DMS114 treated with DMSO at 0.1 percent for 48 hours (cell line): ENCODE data around the gene TMEM154.

ENCODE experiments used
- DNase-seq: peaks from one replicate; lab custom pipeline; 2025; ENCODE audit not compliant: unreplicated experiment; lab: John Stamatoyannopoulos, UW

Gene TMEM154

DNA sequence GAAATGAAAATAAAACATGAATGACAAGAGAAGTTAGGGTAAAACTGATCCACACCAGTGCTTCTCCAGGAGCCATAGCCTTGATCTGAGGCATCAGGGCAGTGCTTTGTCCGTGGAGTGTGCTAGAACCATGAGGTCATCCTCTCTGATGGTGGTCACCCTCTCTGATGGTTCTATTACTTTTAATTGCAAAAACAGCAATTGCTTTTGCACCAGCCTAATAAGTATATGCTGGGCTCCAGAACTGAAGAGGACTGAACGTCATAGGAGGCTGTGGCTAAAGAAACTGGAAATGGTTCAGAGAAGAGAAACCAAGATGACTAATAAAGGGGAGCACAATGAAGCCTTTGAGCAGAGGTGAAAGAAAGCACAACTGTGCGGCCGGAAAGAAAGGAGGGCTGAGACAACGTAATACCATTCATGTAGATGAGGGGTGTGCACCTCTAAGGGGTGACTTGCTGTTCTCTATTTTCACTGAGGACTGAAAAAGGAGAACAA is 17.0 kb upstream of the TMEM154 start:
- DNase-seq, result no peak

DNA sequence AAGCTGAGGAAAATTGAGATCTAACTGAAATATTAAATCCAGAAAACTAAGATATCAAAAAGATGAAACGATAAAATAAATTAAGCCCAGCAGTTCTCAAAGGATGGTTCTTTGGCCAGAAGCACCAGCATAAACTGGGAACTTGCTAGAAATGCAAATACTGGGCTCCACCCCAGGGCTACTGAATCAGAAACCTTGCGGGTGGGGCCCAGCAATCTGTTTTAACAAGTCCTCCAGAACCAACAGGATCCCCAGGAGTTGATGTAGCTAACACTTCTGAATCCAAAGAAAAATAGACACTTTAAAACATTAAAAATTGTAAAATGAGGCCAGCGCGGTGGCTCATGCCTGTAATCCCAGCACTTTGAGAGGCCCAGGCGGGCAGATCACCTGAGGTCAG is 14.1 kb upstream of the TMEM154 start:
- no peak for DNase-seq

- no peak for DNase-seq
Measured at GRCh38 chr4:152691761-152692160, 12.0 kb upstream of the TMEM154 start.

DNA sequence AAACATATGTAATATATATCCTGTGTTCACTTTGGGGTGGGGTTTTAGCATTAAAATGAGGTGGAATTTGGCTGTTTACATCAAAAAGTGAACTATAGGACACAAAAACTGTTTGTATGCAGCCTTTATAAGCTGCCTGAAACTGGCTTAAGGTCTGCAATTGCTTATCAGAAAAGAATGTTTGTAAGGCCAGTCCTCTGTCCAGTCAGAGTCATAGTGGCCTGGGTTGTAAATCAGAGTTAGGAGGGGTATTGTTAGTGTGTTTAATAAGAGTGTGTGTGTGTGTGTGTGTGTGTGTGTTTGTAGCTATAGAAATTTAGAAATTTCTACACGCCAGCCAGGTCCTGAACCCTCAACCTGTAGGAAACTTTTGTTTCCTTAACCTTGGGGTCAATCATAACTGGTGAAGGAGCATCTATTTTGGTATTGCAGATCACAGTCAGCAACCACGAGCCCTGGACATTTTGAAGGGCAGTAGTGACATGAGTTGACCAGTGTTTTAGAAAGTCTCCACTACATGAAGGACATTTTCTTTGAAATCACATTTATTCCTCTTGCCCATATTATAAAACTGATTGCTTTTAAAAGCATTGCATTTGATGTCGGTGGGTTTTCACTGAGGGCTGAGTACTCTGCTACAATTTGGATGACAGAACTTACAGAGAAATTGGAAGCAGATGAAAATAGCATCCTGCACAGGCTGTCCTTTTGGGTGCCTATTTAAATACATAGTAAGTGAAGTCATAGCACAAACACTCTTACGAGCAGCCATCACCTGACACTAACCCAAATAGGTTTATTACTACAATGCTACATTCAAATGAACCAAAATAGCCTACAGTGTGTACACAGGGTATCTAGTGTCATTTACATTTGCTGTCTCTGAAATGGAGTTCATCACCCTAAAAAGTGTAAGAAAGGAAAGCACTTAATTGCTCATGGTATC is 11.2 kb upstream of the TMEM154 start:
- no peak for DNase-seq

DNA sequence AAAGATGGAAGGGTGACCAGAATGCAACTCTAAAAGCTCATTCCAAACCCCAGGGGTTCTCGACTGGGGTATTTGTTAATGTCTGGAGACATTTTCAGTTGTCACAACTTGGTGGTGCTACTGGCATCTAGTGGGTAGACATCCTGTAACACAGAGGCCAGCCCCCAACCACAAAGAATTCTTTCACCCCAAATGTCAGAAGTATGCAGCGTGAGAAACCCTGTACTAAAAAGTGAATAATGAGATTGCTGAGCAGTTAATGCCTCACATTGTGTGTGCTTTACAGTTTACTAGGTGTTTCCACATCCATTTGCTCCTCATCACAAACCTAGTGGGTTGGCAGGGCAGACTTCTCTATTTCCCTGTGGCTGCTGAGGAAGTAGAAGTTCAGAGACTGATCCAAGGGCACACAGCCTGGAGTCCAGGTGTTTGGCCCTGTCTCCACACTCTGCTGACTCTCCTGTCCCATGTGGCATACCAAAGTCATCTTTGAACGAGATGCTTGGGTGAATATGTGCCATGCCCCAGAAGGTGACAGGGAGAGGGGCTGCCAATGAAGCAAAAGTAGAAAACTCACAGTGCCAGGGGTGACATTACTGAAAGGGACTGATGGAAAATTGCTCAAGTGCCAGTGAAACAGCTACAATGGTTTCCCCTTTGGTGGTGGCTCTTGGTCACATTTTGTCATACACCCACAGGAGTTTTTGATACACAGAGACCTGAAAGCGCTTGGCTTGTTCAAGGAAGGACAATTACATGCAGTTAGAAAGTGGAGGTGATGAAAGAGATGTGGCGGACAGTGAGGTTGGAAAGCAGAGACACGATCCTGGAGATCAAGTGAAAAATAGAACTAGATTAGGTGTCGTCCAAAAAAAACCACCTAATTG is 10.1 kb upstream of the TMEM154 start:
- DNase-seq, result no peak

DNA sequence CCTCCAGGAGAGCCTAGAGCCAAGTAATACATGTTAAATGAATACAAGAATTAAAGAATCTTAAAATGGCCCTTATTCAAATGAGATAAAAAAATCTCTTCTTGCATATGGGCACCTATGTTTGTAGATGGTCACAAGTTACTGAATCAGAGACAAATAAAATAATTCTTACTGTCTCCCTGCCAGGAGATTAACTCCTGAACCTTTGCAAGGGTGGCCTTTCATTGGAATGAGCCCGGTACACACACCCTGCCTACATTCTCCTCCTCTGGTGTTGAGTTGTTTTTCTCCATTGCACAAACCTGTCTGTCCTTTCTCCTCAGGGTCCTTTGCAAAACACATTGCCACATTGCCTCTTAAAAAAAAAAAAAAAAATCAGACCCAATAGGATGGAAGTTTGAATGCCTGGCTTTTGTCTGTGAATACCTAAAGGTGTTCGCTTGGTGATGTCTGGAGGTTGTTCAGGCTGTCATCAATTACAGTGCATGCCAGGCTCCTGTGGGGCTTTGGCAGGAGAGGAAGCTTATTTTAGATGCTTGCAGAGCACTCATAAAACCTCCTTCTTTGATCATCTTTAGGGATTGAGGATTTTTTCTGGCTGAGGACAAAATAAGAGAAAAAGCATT is 8.3 kb upstream of the TMEM154 start:
- no peak for DNase-seq

GRCh38 chr4:152686452-152687013 is 6.7 kb upstream of the TMEM154 start:
- DNase-seq, result no peak

DNA sequence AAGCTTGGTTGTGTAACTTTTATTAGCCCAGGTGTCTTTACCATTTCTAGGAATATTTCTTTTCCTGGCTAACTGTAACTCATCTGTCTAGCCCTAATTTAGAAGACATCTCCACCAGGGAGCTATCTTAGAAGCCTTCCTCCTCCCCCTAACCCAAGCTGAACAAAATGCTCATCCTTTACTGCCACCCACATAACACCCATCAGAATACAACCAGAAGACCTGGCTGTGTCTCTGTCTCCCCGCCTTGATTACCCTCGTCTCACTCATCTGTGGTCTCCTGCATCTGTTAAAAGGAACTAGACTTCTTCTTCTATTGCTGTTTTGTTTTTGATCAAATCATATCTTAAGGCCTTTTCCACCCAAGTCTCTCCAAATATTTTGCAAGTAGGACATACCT is 4.8 kb upstream of the TMEM154 start:
- DNase-seq, result no peak

GRCh38 chr4:152684007-152684406 is 4.2 kb upstream of the TMEM154 start:
- no peak for DNase-seq

DNA sequence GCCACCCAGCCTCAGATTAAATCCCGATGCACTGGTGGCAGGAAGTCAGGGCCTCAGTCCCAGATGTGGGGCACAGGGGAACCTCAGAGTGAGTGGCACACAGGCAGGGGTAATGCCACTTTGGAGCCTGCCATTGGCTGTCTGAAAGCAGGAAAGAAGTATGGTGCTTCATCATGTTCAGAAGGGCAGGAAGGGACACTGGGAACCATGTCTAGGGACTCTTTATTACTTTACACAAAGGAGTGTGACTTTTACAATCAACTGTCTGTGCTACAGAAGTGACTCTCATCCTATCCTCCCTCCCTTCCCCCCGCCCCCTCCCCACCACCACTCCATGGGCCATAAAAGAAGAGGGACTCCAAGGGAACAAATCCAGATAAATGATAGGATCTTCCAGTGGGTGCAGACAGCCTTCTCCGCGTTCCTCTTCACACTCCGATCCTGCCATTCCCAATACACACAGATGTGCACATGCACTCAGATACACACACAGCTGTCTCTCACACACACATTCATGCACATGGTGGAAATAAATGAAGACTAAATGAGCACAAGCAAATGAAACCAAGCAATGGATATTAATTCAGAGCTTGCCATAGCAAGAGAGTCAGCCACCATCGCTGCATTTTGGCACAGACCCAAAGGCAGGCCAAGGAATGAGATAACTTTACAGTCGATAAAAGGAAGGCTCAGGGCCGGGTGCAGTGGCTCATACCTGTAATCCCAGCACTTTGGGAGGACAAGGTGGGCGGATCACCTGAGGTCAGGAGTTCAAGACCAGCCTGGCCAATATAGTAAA is 2.5 kb upstream of the TMEM154 start:
- DNase-seq, result no peak

GRCh38 chr4:152680988-152681603 is 1.3 kb upstream of the TMEM154 start:
- no peak for DNase-seq

GRCh38 chr4:152678841-152679240 is 956 bp downstream of the TMEM154 start:
- DNase-seq, result no peak

DNA sequence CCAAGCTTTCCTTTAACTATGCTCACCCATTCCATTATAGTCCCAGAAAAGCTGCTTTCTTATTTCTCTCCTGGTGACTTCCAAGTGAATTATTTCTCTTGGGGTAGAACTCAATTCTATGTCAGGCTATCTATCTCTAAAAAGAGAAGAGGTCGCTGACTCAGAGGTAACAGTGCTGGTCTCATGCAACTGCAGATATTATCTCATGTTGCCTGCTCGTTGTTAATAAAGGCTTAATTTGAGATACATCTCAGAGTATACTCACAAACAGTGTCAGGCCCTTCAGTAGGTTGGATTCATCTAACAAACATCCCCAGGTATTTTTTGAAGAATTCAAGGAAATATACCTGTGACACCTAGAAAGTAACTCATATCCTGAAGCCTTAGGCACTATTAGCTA is 2.7 kb downstream of the TMEM154 start:
- no peak for DNase-seq

GRCh38 chr4:152676052-152676854 is 3.5 kb downstream of the TMEM154 start:
- DNase-seq, result no peak

DNA sequence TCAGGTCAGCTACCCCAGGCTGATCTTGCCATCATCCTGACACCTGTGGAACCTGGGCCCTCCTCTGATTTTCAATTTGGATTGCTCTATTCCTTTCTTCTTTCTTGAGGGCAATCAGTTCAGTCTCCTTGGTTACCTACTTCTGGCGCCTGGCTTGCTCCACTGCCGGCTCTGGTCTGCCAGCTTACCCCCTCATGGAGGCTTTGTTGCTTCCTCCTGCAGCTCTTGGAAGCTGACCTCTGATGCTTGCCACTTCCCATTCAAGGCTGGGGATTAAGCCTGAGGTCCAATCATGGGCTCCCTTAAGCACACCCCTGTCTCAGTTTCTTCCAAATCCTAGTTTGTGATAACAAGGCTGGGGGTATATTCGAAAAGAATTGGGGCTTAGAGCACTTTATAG is 5.4 kb downstream of the TMEM154 start:
- DNase-seq, result no peak

DNA sequence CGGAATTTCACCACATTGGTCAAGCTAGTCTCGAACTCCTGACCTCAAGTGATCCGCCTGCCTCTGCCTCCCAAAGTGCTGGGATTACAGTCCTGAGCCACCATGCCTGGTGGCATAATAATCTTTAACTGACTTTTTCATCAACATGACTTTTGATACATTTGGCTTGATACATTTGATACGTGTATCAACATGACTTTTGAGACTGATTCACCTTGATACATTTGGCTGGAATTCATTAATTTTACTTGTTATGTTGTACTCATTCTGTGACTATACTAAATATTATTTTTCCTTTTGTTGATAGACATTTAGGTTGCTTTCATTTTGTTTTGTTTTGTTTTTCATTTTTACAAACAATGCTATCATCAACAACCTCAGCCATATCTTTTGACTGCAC is 6.3 kb downstream of the TMEM154 start:
- DNase-seq, result no peak

DNA sequence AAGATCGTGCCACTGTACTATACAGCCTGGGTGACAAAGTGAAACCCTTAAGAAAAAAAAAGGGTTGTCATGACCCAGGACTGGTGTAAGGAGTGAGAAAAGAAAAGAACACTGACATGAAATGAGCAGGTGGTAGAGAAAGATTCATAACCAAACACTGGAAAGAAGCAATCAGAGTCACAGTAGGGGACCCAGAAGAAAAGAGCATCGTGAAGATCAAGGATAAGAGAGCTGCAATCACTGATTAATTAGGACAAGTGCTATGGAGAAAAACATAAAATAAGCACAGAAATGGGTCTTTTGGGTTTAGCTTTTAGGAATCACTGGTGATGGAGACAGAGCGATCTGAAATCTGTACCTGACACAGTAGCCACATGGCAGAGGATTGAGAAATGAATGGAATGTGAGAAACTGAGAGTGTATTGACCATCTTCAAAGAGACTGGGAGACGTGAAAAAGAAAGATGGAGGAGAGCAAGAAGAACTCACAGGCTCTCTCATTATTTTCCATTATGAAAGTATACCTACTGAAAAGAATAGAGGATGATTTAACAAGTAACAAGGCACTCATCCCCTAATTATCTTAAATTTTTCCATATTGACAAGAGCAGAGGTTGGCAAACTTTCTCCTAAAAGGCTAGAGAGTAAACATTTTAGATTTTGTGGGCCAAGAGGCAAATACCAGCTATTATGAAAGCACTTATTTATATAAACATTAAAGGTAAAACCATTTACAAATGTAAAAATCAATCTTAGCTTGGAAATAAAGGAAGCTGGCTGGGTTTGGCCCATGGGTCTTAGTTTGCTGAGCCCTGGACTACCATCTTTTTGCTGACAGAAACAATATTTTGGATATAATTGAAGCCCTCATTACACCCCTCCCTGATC is 7.3 kb downstream of the TMEM154 start:
- no peak for DNase-seq
